ENCODE data around the gene NRK. TPM values are rescaled to one million over a fixed set of nuclear protein-coding genes. Genes with fewer than 3 reads are reported as not detected.
"Not testable (repeated sequence)": the region's sequence is repeated elsewhere in the genome, so short reads cannot be mapped to it uniquely, and the experiment has no call there.

Gene NRK
- total and polyA plus RNA-seq, 3 experiments from 2014 or later: not detected

GRCh38 chrX:105999294-105999693 lies 177.0 kb downstream of the NRK start:
- Histone ChIP-seq H3K27ac (ENCODE audit: low read depth, low read length) (no peak overlapping the region), H3K27me3 (ENCODE audit: insufficient read depth, low read length, poor library complexity, severe bottlenecking) (no peaks in the 10 kb centered on the region), H3K4me1 (ENCODE audit: insufficient read depth, low read length) (no peaks in the 10 kb centered on the region), H3K36me3 (ENCODE audit: insufficient read depth, low read length) (no peaks in the 10 kb centered on the region), H3K9me3 (ENCODE audit: low read length) (no peaks in the 10 kb centered on the region), H3K4me3 (ENCODE audit: low read length) (no peak overlapping the region)
- H3K27me3 Mint-ChIP-seq: no peaks in the 10 kb centered on the region
- H3K4me1 Mint-ChIP-seq: no peaks in the 10 kb centered on the region
- H3K9me3 Mint-ChIP-seq: peaks cover 0 to 4% (median 0%) of the 10 kb centered on the region in 5 donors
- DNase-seq: no peak
- ChIA-PET POLR2A (no interaction called here), CTCF (no interaction called here)
- H3K36me3 Mint-ChIP-seq: no peaks in the 10 kb centered on the region
- no peak overlapping the region for H3K27ac Mint-ChIP-seq
- H3K4me3 Mint-ChIP-seq: no peak overlapping the region

GRCh38 chrX:106000203-106000602 lies 177.9 kb downstream of the NRK start:
- H3K36me3 Mint-ChIP-seq: no peaks in the 10 kb centered on the region
- DNase-seq: no peak
- H3K27me3 Mint-ChIP-seq: no peaks in the 10 kb centered on the region
- H3K27me3 ChIP-seq (ENCODE audit: insufficient read depth, low read length, poor library complexity, severe bottlenecking): no peaks in the 10 kb centered on the region
- H3K4me3 ChIP-seq (ENCODE audit: low read length): no peak overlapping the region
- no peaks in the 10 kb centered on the region for H3K36me3 ChIP-seq (ENCODE audit: insufficient read depth, low read length)
- ChIA-PET CTCF (no interaction called here), POLR2A (no interaction called here)
- H3K9me3 ChIP-seq (ENCODE audit: low read length): no peaks in the 10 kb centered on the region
- no peaks in the 10 kb centered on the region for H3K4me1 Mint-ChIP-seq
- H3K27ac ChIP-seq (ENCODE audit: low read depth, low read length): no peak overlapping the region
- no peak overlapping the region for H3K4me3 Mint-ChIP-seq
- H3K9me3 Mint-ChIP-seq: peaks cover 0 to 2% (median 0%) of the 10 kb centered on the region in 5 donors
- no peak overlapping the region for H3K27ac Mint-ChIP-seq
- H3K4me1 ChIP-seq (ENCODE audit: insufficient read depth, low read length): no peaks in the 10 kb centered on the region

- H3K4me1 Mint-ChIP-seq; CTCF ChIA-PET; H3K4me1 ChIP-seq (ENCODE audit: insufficient read depth, low read length); POLR2A ChIA-PET; H3K36me3 ChIP-seq (ENCODE audit: insufficient read depth, low read length); H3K27me3 Mint-ChIP-seq; H3K36me3 Mint-ChIP-seq; H3K4me3 ChIP-seq (ENCODE audit: low read length); H3K27ac ChIP-seq (ENCODE audit: low read depth, low read length); DNase-seq; H3K27ac Mint-ChIP-seq; H3K9me3 ChIP-seq (ENCODE audit: low read length); H3K9me3 Mint-ChIP-seq; H3K27me3 ChIP-seq (ENCODE audit: insufficient read depth, low read length, poor library complexity, severe bottlenecking); H3K4me3 Mint-ChIP-seq: not testable (repeated sequence)
These were observed 178.3 kb downstream of the NRK start for GRCh38 chrX:106000609-106001008.

DNA sequence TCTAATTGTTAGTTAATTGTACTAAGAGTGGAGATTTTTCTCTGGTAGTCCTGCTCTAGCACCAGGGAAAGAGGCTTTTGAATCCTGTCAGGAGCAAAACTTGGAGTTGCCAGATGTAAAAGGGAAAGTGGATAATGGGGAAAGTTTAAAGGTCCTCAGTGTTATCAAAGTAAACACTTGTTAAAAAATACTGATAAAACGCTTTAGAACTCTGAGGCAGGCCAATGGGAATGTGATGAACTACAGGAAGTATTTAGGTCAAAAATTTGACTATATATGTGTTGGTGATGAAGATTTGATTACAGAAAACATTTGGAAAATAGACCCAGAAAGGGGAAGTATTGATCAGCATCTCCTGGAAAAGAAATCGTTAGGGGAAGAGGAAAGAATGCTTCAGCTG lies 183.3 kb downstream of the NRK start:
- POLR2A ChIA-PET: no interaction called here
- peak overlapping the region in 1 of 8 donors; percentile 26 for H3K27ac Mint-ChIP-seq

DNA sequence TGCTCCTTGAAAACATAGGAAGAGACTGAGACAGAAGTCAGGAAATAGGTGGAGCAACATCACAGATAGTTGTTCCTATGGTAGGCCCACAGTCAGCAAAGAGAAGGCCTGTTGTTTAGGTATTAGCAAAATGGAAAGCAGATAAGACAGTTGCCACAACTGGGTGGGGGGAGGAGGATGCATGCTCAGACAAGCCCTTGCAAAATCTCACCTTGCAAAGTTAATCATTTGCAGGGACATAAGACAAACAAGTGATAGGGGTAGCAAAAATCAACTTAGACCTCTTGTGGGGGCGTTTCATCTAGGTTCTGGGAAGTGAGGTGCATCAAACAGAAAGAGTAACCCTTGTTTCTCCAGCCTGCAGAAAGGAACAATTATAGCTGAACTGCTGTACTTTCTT lies 185.5 kb downstream of the NRK start:
- Histone ChIP-seq H3K4me3 (ENCODE audit: low read length) (no peak overlapping the region), H3K27me3 (ENCODE audit: insufficient read depth, low read length, poor library complexity, severe bottlenecking) (no peaks in the 10 kb centered on the region), H3K9me3 (ENCODE audit: low read length) (no peaks in the 10 kb centered on the region), H3K36me3 (ENCODE audit: insufficient read depth, low read length) (no peaks in the 10 kb centered on the region), H3K27ac (ENCODE audit: low read depth, low read length) (no peak overlapping the region), H3K4me1 (ENCODE audit: insufficient read depth, low read length) (no peaks in the 10 kb centered on the region)
- H3K4me1 Mint-ChIP-seq: no peaks in the 10 kb centered on the region
- H3K4me3 Mint-ChIP-seq: no peak overlapping the region
- no peaks in the 10 kb centered on the region for H3K27me3 Mint-ChIP-seq
- H3K27ac Mint-ChIP-seq: no peak overlapping the region
- ChIA-PET CTCF (no interaction called here), POLR2A (no interaction called here)
- H3K9me3 Mint-ChIP-seq: peaks cover 0 to 5% (median 4%) of the 10 kb centered on the region in 5 donors
- DNase-seq: no peak
- H3K36me3 Mint-ChIP-seq: no peaks in the 10 kb centered on the region

More for the DNA sequence above, 183.3 kb downstream of the NRK start:
- Mint-ChIP-seq H3K27me3 (no peaks in the 10 kb centered on the region), H3K4me3 (no peak overlapping the region), H3K4me1 (no peaks in the 10 kb centered on the region), H3K9me3 (no peaks in the 10 kb centered on the region), H3K36me3 (no peaks in the 10 kb centered on the region)
- H3K27ac ChIP-seq (ENCODE audit: low read depth, low read length): no peak overlapping the region
- H3K36me3 ChIP-seq (ENCODE audit: insufficient read depth, low read length): no peaks in the 10 kb centered on the region
- H3K4me1 ChIP-seq (ENCODE audit: insufficient read depth, low read length): no peaks in the 10 kb centered on the region
- no peaks in the 10 kb centered on the region for H3K27me3 ChIP-seq (ENCODE audit: insufficient read depth, low read length, poor library complexity, severe bottlenecking)
- no peak overlapping the region for H3K4me3 ChIP-seq (ENCODE audit: low read length)
- H3K9me3 ChIP-seq (ENCODE audit: low read length): no peaks in the 10 kb centered on the region
- CTCF ChIA-PET: no interaction called here
- no peak for DNase-seq

Other genes starting within 250 kb of the NRK start
- not detected for gene SERPINA7, start 216.2 kb downstream of the NRK start, total RNA-seq
- gene SERPINA7, start 216.2 kb downstream of the NRK start, polyA plus RNA-seq: not detected